ENCODE data around the gene FAM13C.
"Not testable (repeated sequence)": the region's sequence is repeated elsewhere in the genome, so short reads cannot be mapped to it uniquely, and the experiment has no call there.

FAM13C gene

DNA sequence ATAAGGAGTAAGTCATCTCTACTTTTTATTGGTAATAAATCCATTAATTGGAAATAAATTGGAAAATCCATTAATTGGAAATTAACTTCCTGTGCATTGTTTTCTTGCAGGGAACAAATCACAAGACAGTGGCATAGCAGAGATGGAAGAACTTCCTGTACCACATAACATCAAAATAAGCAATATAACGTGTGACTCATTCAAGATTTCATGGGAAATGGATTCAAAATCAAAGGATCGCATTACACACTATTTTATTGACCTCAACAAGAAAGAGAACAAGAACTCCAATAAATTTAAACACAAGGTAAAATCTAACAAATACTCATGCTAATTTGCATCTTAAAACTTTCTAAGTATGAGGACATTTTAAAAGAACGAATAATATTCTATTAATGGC lies 128.2 kb downstream of the FAM13C start:
- DNase-seq (ENCODE audit: extremely low read depth, low read depth), result no peak
- TF ChIP-seq, protein P1, sequence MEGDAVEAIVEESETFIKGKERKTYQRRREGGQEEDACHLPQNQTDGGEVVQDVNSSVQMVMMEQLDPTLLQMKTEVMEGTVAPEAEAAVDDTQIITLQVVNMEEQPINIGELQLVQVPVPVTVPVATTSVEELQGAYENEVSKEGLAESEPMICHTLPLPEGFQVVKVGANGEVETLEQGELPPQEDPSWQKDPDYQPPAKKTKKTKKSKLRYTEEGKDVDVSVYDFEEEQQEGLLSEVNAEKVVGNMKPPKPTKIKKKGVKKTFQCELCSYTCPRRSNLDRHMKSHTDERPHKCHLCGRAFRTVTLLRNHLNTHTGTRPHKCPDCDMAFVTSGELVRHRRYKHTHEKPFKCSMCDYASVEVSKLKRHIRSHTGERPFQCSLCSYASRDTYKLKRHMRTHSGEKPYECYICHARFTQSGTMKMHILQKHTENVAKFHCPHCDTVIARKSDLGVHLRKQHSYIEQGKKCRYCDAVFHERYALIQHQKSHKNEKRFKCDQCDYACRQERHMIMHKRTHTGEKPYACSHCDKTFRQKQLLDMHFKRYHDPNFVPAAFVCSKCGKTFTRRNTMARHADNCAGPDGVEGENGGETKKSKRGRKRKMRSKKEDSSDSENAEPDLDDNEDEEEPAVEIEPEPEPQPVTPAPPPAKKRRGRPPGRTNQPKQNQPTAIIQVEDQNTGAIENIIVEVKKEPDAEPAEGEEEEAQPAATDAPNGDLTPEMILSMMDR (IDR thresholded peaks at IDR 0.05; ENCODE audit: low read depth, low read length), result no peak

DNA sequence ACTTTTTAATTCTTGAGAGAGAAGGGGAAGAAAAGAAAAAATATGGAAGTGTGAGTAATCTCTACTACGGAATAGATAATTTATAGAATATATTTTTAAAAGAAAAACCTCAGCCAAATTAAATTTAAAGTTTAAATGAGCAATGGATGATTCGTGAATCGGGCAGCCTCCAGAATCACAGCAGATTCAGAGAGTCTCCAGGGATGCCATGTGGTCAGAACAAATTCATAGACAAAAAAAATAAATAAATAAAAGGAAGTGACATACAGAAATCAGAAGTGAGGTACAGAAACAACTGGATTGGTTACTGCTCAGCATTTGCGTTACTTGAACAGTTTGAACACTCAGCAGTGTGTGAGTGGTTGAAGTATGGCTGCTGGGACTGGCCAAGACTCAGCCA lies 132.9 kb downstream of the FAM13C start:
- no peak for DNase-seq (ENCODE audit: extremely low read depth, low read depth)

DNA sequence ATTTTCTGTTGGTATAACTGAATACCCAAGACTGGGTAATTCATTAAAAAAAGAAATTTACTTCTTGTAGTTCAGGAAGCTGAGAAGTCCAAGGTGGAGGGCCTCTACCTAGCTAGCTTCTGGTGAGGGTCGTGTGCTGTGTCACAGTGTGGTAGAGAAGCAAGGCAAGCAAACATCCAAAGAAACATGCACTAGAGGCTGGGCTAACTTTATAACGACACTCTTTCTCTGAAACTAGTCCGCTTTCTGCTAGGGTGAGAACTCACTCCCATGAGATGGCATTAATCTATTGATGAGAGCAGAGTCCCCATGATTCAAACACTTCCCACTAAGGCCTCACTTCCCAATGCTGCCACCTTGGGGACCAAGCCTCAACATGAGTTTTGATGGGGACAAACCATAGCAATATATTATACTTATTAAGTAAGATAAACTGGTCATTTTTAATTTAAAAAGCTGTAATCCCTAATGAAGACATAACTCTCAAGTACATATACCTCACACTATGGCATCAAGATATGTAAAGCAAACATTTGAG lies 135.1 kb downstream of the FAM13C start:
- no peak for DNase-seq (ENCODE audit: extremely low read depth, low read depth)

More for the DNA sequence above, 132.9 kb downstream of the FAM13C start:
- TF ChIP-seq, protein P1 (IDR thresholded peaks at IDR 0.05; ENCODE audit: low read depth, low read length), result no peak

DNA sequence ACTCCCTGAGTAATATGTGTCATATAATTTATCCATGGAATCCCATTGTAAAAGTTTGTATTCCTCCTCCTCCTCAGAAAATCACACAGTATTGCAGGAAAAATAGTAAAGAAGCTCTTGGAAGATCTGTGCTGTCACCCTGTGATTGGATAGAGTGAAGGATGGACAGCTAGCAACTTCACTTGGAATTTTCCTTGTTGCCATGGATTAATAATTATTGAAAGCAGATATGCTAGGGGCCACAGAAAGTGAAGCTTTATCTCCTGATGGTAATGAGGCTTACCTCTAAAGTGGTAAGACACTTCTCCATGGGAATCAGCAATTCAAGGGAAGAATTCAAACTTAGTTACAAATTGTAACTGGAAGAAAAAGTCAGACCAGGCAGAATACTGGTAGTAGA lies 137.1 kb downstream of the FAM13C start:
- no peak for DNase-seq (ENCODE audit: extremely low read depth, low read depth)
- TF ChIP-seq, protein P1 (IDR thresholded peaks at IDR 0.05; ENCODE audit: low read depth, low read length), result no peak

More for the DNA sequence above, 135.1 kb downstream of the FAM13C start:
- TF ChIP-seq, protein P1 (IDR thresholded peaks at IDR 0.05; ENCODE audit: low read depth, low read length), result no peak; the same call in 1 of the 2 replicates

DNA sequence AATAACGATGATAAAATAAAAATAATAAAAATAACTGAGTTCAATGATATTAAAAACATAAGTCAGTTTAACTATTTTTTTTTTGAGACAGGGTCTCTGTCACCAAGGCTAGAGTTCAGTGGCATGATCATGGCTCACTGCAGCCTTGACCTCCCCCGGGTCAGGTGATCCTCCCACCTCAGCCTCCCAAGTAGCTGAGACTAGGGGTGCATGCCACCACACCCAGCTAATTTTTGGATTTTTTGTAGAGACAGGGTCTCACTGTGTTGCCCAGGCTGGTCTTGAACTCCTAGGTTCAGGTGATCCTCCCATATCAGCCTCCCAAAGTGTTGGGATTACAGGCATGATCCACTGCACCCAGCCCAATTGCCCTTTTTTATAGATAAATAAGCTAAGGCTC lies 138.8 kb downstream of the FAM13C start:
- DNase-seq (ENCODE audit: extremely low read depth, low read depth), result not testable (repeated sequence)

DNA sequence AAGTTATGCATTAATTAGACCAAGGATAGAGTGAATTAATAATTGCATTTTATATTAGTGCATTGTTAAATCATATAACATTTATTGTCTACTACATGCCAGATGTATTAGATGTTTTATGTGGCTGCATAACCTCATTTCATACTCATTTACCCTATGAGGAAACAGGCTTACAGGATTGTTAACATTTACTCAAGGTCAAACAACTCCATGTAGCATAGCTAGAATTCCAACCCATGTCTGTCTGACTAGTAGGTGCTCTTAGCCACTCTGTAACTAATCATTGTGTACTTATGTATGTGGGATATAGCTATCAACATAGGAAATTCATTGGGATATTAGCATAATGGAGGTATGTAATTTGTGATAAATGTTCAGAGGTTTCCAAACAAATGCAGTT lies 139.6 kb downstream of the FAM13C start:
- TF ChIP-seq, protein P1 (IDR thresholded peaks at IDR 0.05; ENCODE audit: low read depth, low read length), result no peak
- DNase-seq (ENCODE audit: extremely low read depth, low read depth), result no peak

DNA sequence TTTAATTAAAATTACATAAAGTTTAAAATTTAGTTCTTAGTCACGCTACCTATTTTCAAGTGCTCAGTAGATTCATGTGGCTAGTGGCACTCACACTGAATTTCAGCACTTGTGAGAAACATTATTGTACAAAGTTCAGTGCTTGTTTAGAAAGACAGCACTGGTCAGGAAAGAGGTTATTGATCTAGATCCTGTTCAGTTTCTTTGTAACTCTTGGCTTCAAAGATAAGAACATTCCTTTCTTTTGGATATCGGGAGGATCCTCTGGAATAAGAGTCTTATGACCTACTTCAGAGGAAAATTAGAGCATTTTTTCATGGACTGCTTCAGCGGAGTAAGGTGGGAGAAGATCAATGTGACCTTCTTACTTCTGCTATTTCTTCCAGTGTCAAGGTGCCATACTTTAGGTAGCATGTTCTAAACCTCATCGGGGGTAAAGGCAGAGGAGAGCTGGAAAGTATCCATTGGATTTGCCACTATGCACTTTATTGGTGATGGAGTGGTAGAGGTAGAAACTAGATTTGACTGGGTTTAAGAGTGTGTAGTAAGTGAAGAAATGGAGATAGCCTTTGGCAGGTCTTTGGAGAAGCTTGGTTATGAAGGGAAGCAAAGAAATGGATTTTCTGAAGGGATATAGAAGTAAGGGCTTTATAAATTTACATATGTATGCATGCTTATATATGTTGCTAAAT lies 146.0 kb downstream of the FAM13C start:
- TF ChIP-seq, protein P1 (IDR thresholded peaks at IDR 0.05; ENCODE audit: low read depth, low read length), result no peak
- DNase-seq (ENCODE audit: extremely low read depth, low read depth), result no peak

DNA sequence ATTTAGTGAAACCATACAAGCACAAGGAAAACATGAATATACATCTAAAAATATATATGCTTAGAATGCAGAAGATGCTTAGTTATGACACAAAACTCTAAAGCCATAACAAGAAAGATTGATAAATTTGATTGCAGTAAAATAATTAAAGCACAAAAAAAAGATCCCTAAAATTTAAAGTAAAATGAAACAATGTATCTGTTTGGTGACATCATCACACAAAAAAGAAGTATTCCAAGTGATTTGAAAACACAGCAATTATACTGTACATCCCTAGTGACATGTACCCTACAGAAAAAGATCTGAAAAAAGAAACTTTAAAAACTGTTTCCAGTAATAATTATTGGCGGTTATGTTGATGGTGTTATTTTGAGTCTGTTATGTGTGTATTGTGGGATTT lies 148.2 kb downstream of the FAM13C start:
- no peak for DNase-seq (ENCODE audit: extremely low read depth, low read depth)
- TF ChIP-seq, protein P1 (IDR thresholded peaks at IDR 0.05; ENCODE audit: low read depth, low read length), result no peak
